HepG2 (cell line): ENCODE data around the gene CAPZA2. TPM values are rescaled to one million over a fixed set of nuclear protein-coding genes. Genes with fewer than 3 reads are reported as not detected.

ENCODE experiments used
- BRF2 ChIP-seq: sonication (generic); formaldehyde crosslinking; IDR thresholded peaks from 2 replicates; pipeline ENCODE4 v1.8.1; 2022; ENCODE audit warnings: mild to moderate bottlenecking, missing genetic modification reagents
- CEBPZ ChIP-seq: IDR thresholded peaks from 2 replicates; pipeline ENCODE4 v1.6.1; 2012; ENCODE audit warnings: low read length, improper control_type of control experiment
- DNMT3B ChIP-seq: conservative IDR thresholded peaks from 2 replicates; pipeline ENCODE4 v1.6.1; 2016; ENCODE audit warnings: missing biosample characterization, control low read depth
- EEA1 ChIP-seq: sonication (generic); formaldehyde crosslinking; IDR thresholded peaks from 2 replicates; pipeline ENCODE4 v1.5.1; 2020; ENCODE audit warnings: mild to moderate bottlenecking, missing genetic modification reagents, borderline replicate concordance
- GATA4 ChIP-seq: sonication (generic); IDR thresholded peaks from 2 replicates; pipeline ENCODE4 v1.6.1; 2016; ENCODE audit warnings: antibody characterized with exemption, low read depth, borderline replicate concordance
- HIVEP1 ChIP-seq: sonication (generic); formaldehyde crosslinking; IDR thresholded peaks from 2 replicates; pipeline ENCODE4 v1.4.0; 2020; ENCODE audit warnings: mild to moderate bottlenecking, missing genetic modification reagents
- HOXA5 ChIP-seq: sonication (generic); formaldehyde crosslinking; IDR thresholded peaks from 2 replicates; pipeline ENCODE4 v1.4.0; 2020; ENCODE audit warnings: missing genetic modification reagents
- KLF13 ChIP-seq: sonication (generic); formaldehyde crosslinking; IDR thresholded peaks from 2 replicates; pipeline ENCODE4 v1.4.0; 2020; ENCODE audit warnings: mild to moderate bottlenecking, missing genetic modification reagents
- NAIF1 ChIP-seq: sonication (generic); formaldehyde crosslinking; IDR thresholded peaks from 2 replicates; pipeline ENCODE4 v1.5.0; 2020; ENCODE audit warnings: mild to moderate bottlenecking, missing genetic modification reagents, borderline replicate concordance
- NPAS2 ChIP-seq: sonication (generic); formaldehyde crosslinking; IDR thresholded peaks from 2 replicates; pipeline ENCODE4 v1.8.0; 2022; ENCODE audit warnings: mild to moderate bottlenecking, missing genetic modification reagents, borderline replicate concordance
- PBX3 ChIP-seq: sonication (generic); formaldehyde crosslinking; IDR thresholded peaks from 2 replicates; pipeline ENCODE4 v1.8.1; 2023; ENCODE audit warnings: missing genetic modification reagents, inconsistent platforms, borderline replicate concordance
- PRMT3 ChIP-seq: sonication (generic); formaldehyde crosslinking; IDR thresholded peaks from 2 replicates; pipeline ENCODE4 v1.8.1; 2022; ENCODE audit warnings: low read depth, mild to moderate bottlenecking, moderate library complexity, missing genetic modification reagents, borderline replicate concordance
- SNAPC2 ChIP-seq: sonication (generic); formaldehyde crosslinking; IDR thresholded peaks from 2 replicates; pipeline ENCODE4 v1.8.1; 2022; ENCODE audit warnings: mild to moderate bottlenecking, missing genetic modification reagents
- SP140L ChIP-seq: sonication (generic); formaldehyde crosslinking; IDR thresholded peaks from 2 replicates; pipeline ENCODE4 v1.4.0; 2020; ENCODE audit warnings: missing genetic modification reagents, borderline replicate concordance
- ZNF263 ChIP-seq: sonication (generic); formaldehyde crosslinking; IDR thresholded peaks from 2 replicates; pipeline ENCODE4 v1.4.0; 2020; ENCODE audit warnings: missing genetic modification reagents
- ZNF576 ChIP-seq: sonication (generic); formaldehyde crosslinking; IDR thresholded peaks from 2 replicates; pipeline ENCODE4 v1.4.0; 2020; ENCODE audit warnings: mild to moderate bottlenecking, missing genetic modification reagents
- ZNF660 ChIP-seq: sonication (generic); formaldehyde crosslinking; IDR thresholded peaks from 2 replicates; pipeline ENCODE4 v1.5.1; 2020; ENCODE audit warnings: mild to moderate bottlenecking, low read depth, missing genetic modification reagents, borderline replicate concordance
- ZNF775 ChIP-seq: sonication (generic); formaldehyde crosslinking; IDR thresholded peaks from 2 replicates; pipeline ENCODE4 v1.4.0; 2020; ENCODE audit warnings: missing genetic modification reagents, mild to moderate bottlenecking, moderate library complexity, borderline replicate concordance
- ZNF782 ChIP-seq: sonication (generic); formaldehyde crosslinking; IDR thresholded peaks from 2 replicates; pipeline ENCODE4 v1.4.0; 2020; ENCODE audit warnings: missing genetic modification reagents, mild to moderate bottlenecking, borderline replicate concordance
- ZUFSP ChIP-seq: sonication (generic); formaldehyde crosslinking; IDR thresholded peaks from 2 replicates; pipeline ENCODE4 v1.9.0; 2021; ENCODE audit warnings: missing genetic modification reagents, mild to moderate bottlenecking, borderline replicate concordance
- polyA plus RNA-seq, 8 experiments: library from polyadenylated mRNA; depleted of rRNA in 3 of 8; stranded (reverse) in 7 of 8; unstranded in 1 of 8; fragments of >200 nt; fragmentation: Illumina TruSeq in 4 of 8; extraction: Trizol in 4 of 8; gene quantifications; 2 replicates each; pipeline versions ENCODE4 v1.2.1 to v1.2.3, GENCODE V29; 2011 to 2016; ENCODE audit warnings: low read depth in 4 of 8, missing spikeins in 1 of 8, mixed read lengths in 1 of 8; ENCODE audit not compliant: insufficient read depth in 1 of 8
- total RNA-seq, 5 experiments: library from RNA; depleted of rRNA; stranded (reverse); fragments of >200 nt; fragmentation: Illumina TruSeq; extraction: Trizol; gene quantifications; 2 replicates each; pipeline ENCODE4 v1.2.3, GENCODE V29; 2016; ENCODE audit warnings: low read depth in 1 of 5

The CAPZA2 gene
- total and polyA plus RNA-seq, 2 of the 13 experiments (the other 11 are each of a cell fraction or from before 2014, with no cell fraction given), result 38.4 to 199 TPM

GRCh38 chr7:116953906-116954838, 91.8 kb downstream of the CAPZA2 start (continued):
- TF ChIP-seq NAIF1 (CRISPR knock-in tag), result no peak
- TF ChIP-seq KLF13 (CRISPR knock-in tag), result no peak
- TF ChIP-seq GATA4, result no peak
- TF ChIP-seq HIVEP1 (CRISPR knock-in tag), result no peak
- TF ChIP-seq SNAPC2 (CRISPR knock-in tag), result no peak
- TF ChIP-seq PBX3 (CRISPR knock-in tag), result no peak
- TF ChIP-seq ZNF263, result no peak
- TF ChIP-seq PRMT3 (CRISPR knock-in tag), result no peak
- no peak for TF ChIP-seq ZNF775 (CRISPR knock-in tag)
- no peak for TF ChIP-seq EEA1 (CRISPR knock-in tag)
- no peak for TF ChIP-seq CEBPZ
- no peak; the same call in 1 of the 2 replicates for TF ChIP-seq ZNF782 (CRISPR knock-in tag)
- no peak for TF ChIP-seq NPAS2 (CRISPR knock-in tag)
- TF ChIP-seq SP140L (CRISPR knock-in tag), result no peak
- no peak for TF ChIP-seq ZNF576 (CRISPR knock-in tag)
- TF ChIP-seq DNMT3B, result no peak
- TF ChIP-seq ZNF660, result no peak
- TF ChIP-seq BRF2 (CRISPR knock-in tag), result no peak
- no peak for TF ChIP-seq ZUFSP (CRISPR knock-in tag)
- 0 out of 2 replicates have a peak, but pooled peaks have one; percentile 34 for TF ChIP-seq HOXA5 (CRISPR knock-in tag)
